Measurements from ENCODE around the gene C1orf21. TPM values are rescaled to one million over a fixed set of nuclear protein-coding genes. Genes with fewer than 3 reads are reported as not detected.

The C1orf21 gene
- total and polyA plus RNA-seq, 2 of the 4 experiments (the other 2 are of a cell fraction), result 6.4 to 9.9 TPM

GRCh38 chr1:184433956-184434502, 47.2 kb downstream of the C1orf21 start:
- WGBS, 2 experiments (ENCODE audit: extremely low coverage in 2 of 2, insufficient read length in 1 of 2), result 100% methylated on average over 2 of the region's 4 CpGs; no CpG with 5 or more reads in 1 of the 2 experiments
- intact Hi-C loops (cut with micrococcal nuclease), result no loop called here
- no peak overlapping the region for H2AFZ ChIP-seq (replicated peaks; ENCODE audit: low read length, poor library complexity)
- no TSS peak for BruUV-seq (replicated peaks)
- peak overlapping the region; percentile 8; the same call in 1 of the 2 replicates for H2AK5ac ChIP-seq (ENCODE audit: low read depth, low read length)
- no peak overlapping the region for H3K4me3 ChIP-seq (ENCODE audit: insufficient read depth, low read depth, low read length)
- H3K27me3 ChIP-seq (ENCODE audit: control insufficient read depth, insufficient read depth, low read length), result no peaks in the 10 kb centered on the region
- H3K4me2 ChIP-seq (ENCODE audit: low read depth, low read length), result no peak overlapping the region
- no peak overlapping the region for H4K5ac ChIP-seq (ENCODE audit: low read depth, low read length)
- no peak overlapping the region for H3K56ac ChIP-seq (ENCODE audit: extremely low read depth, insufficient read depth, low read length)
- ChIA-PET POLR2A (ENCODE audit: unreplicated experiment) (no interaction called here), CTCF (no interaction called here)
- no peak overlapping the region for H3K18ac ChIP-seq (ENCODE audit: low read depth, low read length)
- peaks cover 5 to 7% of the 10 kb centered on the region in 2 experiments; a peak in 3 of 4 replicates for H3K79me1 ChIP-seq (ENCODE audit: low read depth in 1 of 2, low read length in 2 of 2)
- ATAC-seq (ENCODE audit: low read depth) (no peak), DNase-seq (no peak)
- no peak overlapping the region for H3K23ac ChIP-seq (ENCODE audit: low read depth, low read length)
- H3K27ac ChIP-seq (ENCODE audit: insufficient read depth, low read length), result no peak overlapping the region
- in situ Hi-C loops (cut with MboI; ENCODE audit: low sequenced_read_pairs), result no loop called here
- TF ChIP-seq RCOR1 (IDR thresholded peaks at IDR 0.05; ENCODE audit: insufficient replicate concordance, low read length) (no peak), BHLHE40 (IDR thresholded peaks at IDR 0.05; ENCODE audit: low read depth, low read length) (no peak), MAZ (IDR thresholded peaks at IDR 0.05; ENCODE audit: borderline replicate concordance, low read depth, low read length) (no peak), CTCF (conservative IDR thresholded peaks at IDR 0.05; ENCODE audit: low read depth, low read length) (no peak)
- H2BK5ac ChIP-seq (ENCODE audit: low read depth, low read length, poor library complexity, severe bottlenecking), result no peak overlapping the region
- H4K20me1 ChIP-seq (ENCODE audit: insufficient read depth, low read length), result no peaks in the 10 kb centered on the region
- H3K4me1 ChIP-seq (ENCODE audit: control insufficient read depth, insufficient read depth, low read length), result no peaks in the 10 kb centered on the region
- no peak overlapping the region for H2AK9ac ChIP-seq (replicated peaks; ENCODE audit: low read depth, low read length, poor library complexity)
- H3K36me3 ChIP-seq (ENCODE audit: control insufficient read depth, insufficient read depth, low read length), result no peaks in the 10 kb centered on the region
- no peaks in the 10 kb centered on the region for H3K9me3 ChIP-seq (ENCODE audit: control insufficient read depth, insufficient read depth, low read length)
- no peak overlapping the region for H2BK20ac ChIP-seq (ENCODE audit: low read depth, low read length)
- no peak overlapping the region for H4K91ac ChIP-seq (ENCODE audit: insufficient read depth, low read depth, low read length)
- dilution Hi-C loops (cut with HindIII; ENCODE audit: low sequenced_read_pairs, unreplicated experiment), result no loop called here
- no peaks in the 10 kb centered on the region for H3K9me1 ChIP-seq (ENCODE audit: insufficient read depth, low read length)
- H3K14ac ChIP-seq (replicated peaks; ENCODE audit: low read depth, low read length), result 0 out of 2 replicates have a peak overlapping the region, but pooled peaks have one; percentile 41
- H4K8ac ChIP-seq (ENCODE audit: low read depth in 2 of 2, low read length in 2 of 2), result no peak overlapping the region
- H2BK120ac ChIP-seq (ENCODE audit: low read depth, low read length), result no peak overlapping the region
- H2BK15ac ChIP-seq (ENCODE audit: low read depth, low read length), result no peak overlapping the region
- no peak overlapping the region for H3K9ac ChIP-seq (ENCODE audit: low read depth, low read length)
- no peak overlapping the region for H3K4ac ChIP-seq (ENCODE audit: low read depth, low read length)
